ENCODE data around the gene ST7.

DNA sequence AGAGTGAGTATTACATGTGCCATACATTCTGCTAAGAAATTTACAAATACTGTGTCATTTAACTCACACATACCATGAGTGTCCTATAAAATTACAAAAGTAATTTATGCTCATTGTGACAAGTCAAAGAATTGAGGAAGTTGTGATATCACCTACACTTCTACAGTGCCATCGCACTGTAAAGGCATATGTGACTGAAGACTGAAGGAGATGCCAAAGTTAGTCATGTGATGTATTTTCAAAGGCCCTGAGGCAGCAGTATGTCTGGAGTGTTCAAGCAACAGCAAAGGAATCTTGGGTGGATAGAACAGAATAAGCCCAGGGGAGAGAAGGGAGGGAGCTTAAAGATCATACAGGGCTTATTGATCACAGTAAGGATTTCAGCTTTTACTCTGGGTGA, 192.8 kb downstream of the ST7 start:
- no peak for TF ChIP-seq HOXA7 (CRISPR knock-in tag; IDR thresholded peaks at IDR 0.05)
- TF ChIP-seq ZNF30 (CRISPR knock-in tag; IDR thresholded peaks at IDR 0.05): no peak
- TF ChIP-seq TAF1 (CRISPR knock-in tag; IDR thresholded peaks at IDR 0.05): no peak
- no peak for TF ChIP-seq AGO2 (optimal IDR thresholded peaks at IDR 0.05; ENCODE audit: low read depth, low read length)
- TF ChIP-seq MXI1 (IDR thresholded peaks at IDR 0.05; ENCODE audit: borderline replicate concordance, low read depth, low read length): no peak
- TF ChIP-seq ZNF18 (CRISPR knock-in tag; IDR thresholded peaks at IDR 0.05; ENCODE audit: insufficient replicate concordance): no peak
- no peak for TF ChIP-seq ZBTB8A (CRISPR knock-in tag; IDR thresholded peaks at IDR 0.05; ENCODE audit: borderline replicate concordance, low read depth)
- TF ChIP-seq ZNF761 (CRISPR knock-in tag; conservative IDR thresholded peaks at IDR 0.05): no peak
- TF ChIP-seq U2AF2 (IDR thresholded peaks at IDR 0.05; ENCODE audit: low read depth, low read length): no peak
- TF ChIP-seq CENPBD1 (CRISPR knock-in tag; IDR thresholded peaks at IDR 0.05; ENCODE audit: borderline replicate concordance, low read depth): no peak
- TF ChIP-seq CTCF (CRISPR knock-in tag; IDR thresholded peaks at IDR 0.05): no peak
- TF ChIP-seq ZNF282 (IDR thresholded peaks at IDR 0.05; ENCODE audit: partially characterized antibody): no peak
